ENCODE results near the gene MMAA. TPM values are rescaled to one million over a fixed set of nuclear protein-coding genes. Genes with fewer than 3 reads are reported as not detected.

MMAA gene
- total and polyA plus RNA-seq, 2 donors (not counting 1 experiment from before 2014, with no cell fraction given), result 3.9 to 9.0 TPM

GRCh38 chr4:145609481-145610427, 9.4 kb upstream of the MMAA start:
- H3K27ac Mint-ChIP-seq, result no peak overlapping the region
- ATAC-seq (ENCODE audit: low read depth) (no peak), DNase-seq (peak; percentile 60)
- peaks cover 3% of the 10 kb centered on the region for H3K9me3 Mint-ChIP-seq (ENCODE audit: insufficient read depth)
- Histone ChIP-seq H3K9ac (ENCODE audit: low read length) (no peak overlapping the region), H2AFZ (ENCODE audit: insufficient read depth, low read depth, low read length, poor library complexity, severe bottlenecking) (no peak overlapping the region), H3K4me2 (replicated peaks; ENCODE audit: low read depth, low read length, poor library complexity, severe bottlenecking) (no peak overlapping the region), H3K4me3 (ENCODE audit: control extremely low read depth in 1 of 5, extremely low read depth in 1 of 5, insufficient read depth in 1 of 5, low read depth in 2 of 5, low read length in 4 of 5) (no peak overlapping the region), H3K9me3 (ENCODE audit: control extremely low read depth in 1 of 3, control insufficient read depth in 2 of 3, insufficient read depth in 1 of 3, low read length in 2 of 3) (peaks cover 0 to 10% (median 3%) of the 10 kb centered on the region in 3 donors), H4K20me1 (ENCODE audit: control insufficient read depth, insufficient read depth, low read length, poor library complexity, severe bottlenecking) (no peaks in the 10 kb centered on the region), H3K36me3 (replicated peaks in 1 of 2; ENCODE audit: control extremely low read depth in 1 of 2, control insufficient read depth in 1 of 2, extremely low read depth in 1 of 2, insufficient read depth in 2 of 2, low read length in 1 of 2) (no peaks in the 10 kb centered on the region), H3K79me2 (ENCODE audit: control insufficient read depth, insufficient read depth, low read length) (no peaks in the 10 kb centered on the region), H3K27ac (ENCODE audit: low read length in 2 of 2) (no peak overlapping the region), H3K27me3 (replicated peaks in 1 of 4; ENCODE audit: control extremely low read depth in 1 of 4, control insufficient read depth in 3 of 4, insufficient read depth in 4 of 4, low read length in 3 of 4) (no peaks in the 10 kb centered on the region), H3K4me1 (ENCODE audit: control insufficient read depth in 2 of 2, insufficient read depth in 2 of 2, low read length in 2 of 2) (no peaks in the 10 kb centered on the region)
- ChIA-PET POLR2A (no interaction called here), CTCF (interaction anchor here (0.7 to 1.9 kb wide), 8 partner anchors 9 to 1434 kb away, joined by 3 to 10 read pairs (median 6); partner anchors contain the start of gene MMAA)
- no peak overlapping the region for H3K4me3 Mint-ChIP-seq
- no CpG with 5 or more reads among the region's 4 CpGs for WGBS (ENCODE audit: insufficient coverage)
- peaks cover 6% of the 10 kb centered on the region for H3K27me3 Mint-ChIP-seq
- intact Hi-C loops (cut with micrococcal nuclease), result loop anchor here (1.0 to 10.0 kb wide), 3 partner anchors 125 to 455 kb away; partner anchors contain the start of gene SMAD1
- no peaks in the 10 kb centered on the region for H3K4me1 Mint-ChIP-seq
- TF ChIP-seq CTCF (IDR thresholded peaks at IDR 0.05), result peak; percentile 77
- TF ChIP-seq EZH2 (IDR thresholded peaks at IDR 0.05; ENCODE audit: borderline replicate concordance, insufficient read depth, low read depth, low read length, poor library complexity, severe bottlenecking), result no peak
